HepG2 (cell line): ENCODE measurements around the gene FITM1. TPM values are rescaled to one million over a fixed set of nuclear protein-coding genes. Genes with fewer than 3 reads are reported as not detected.

ENCODE experiments used
- DNMT3B ChIP-seq: conservative IDR thresholded peaks from 2 replicates; pipeline ENCODE4 v1.6.1; 2016; ENCODE audit warnings: missing biosample characterization, control low read depth
- ELF4 ChIP-seq: sonication (generic); formaldehyde crosslinking; IDR thresholded peaks from 2 replicates; pipeline ENCODE4 v1.5.0; 2020; ENCODE audit warnings: missing genetic modification reagents, mild to moderate bottlenecking, moderate library complexity, borderline replicate concordance
- JDP2 ChIP-seq: sonication (generic); formaldehyde crosslinking; IDR thresholded peaks from 2 replicates; pipeline ENCODE4 v1.8.1; 2022; ENCODE audit warnings: missing genetic modification reagents, borderline replicate concordance
- MIER2 ChIP-seq: IDR thresholded peaks from 2 replicates; pipeline ENCODE4 v1.6.1; 2016; ENCODE audit warnings: missing biosample characterization, missing genetic modification reagents
- PCBP2 ChIP-seq: fragments of 200-400 bp; formaldehyde crosslinking; optimal IDR thresholded peaks from 2 replicates; pipeline ENCODE3; 2018; ENCODE audit warnings: low read length, low read depth; ENCODE audit not compliant: poor library complexity, severe bottlenecking
- SNAPC2 ChIP-seq: sonication (generic); formaldehyde crosslinking; IDR thresholded peaks from 2 replicates; pipeline ENCODE4 v1.8.1; 2022; ENCODE audit warnings: mild to moderate bottlenecking, missing genetic modification reagents
- SP2 ChIP-seq: sonication (generic); formaldehyde crosslinking; IDR thresholded peaks from 2 replicates; pipeline ENCODE4 v1.5.1; 2020; ENCODE audit warnings: mild to moderate bottlenecking, missing genetic modification reagents
- ZMYM4 ChIP-seq: sonication (generic); formaldehyde crosslinking; IDR thresholded peaks from 2 replicates; pipeline ENCODE4 v1.8.1; 2023; ENCODE audit warnings: mild to moderate bottlenecking, missing genetic modification reagents
- ZNF256 ChIP-seq: sonication (generic); formaldehyde crosslinking; conservative IDR thresholded peaks from 2 replicates; pipeline ENCODE4 v1.4.0; 2020; ENCODE audit warnings: missing genetic modification reagents
- ZNF296 ChIP-seq: sonication (generic); formaldehyde crosslinking; conservative IDR thresholded peaks from 2 replicates; pipeline ENCODE4 v1.5.0; 2020; ENCODE audit warnings: mild to moderate bottlenecking, missing genetic modification reagents
- ZNF317 ChIP-seq: sonication (generic); formaldehyde crosslinking; IDR thresholded peaks from 2 replicates; pipeline ENCODE4 v1.5.0; 2020; ENCODE audit warnings: mild to moderate bottlenecking, missing genetic modification reagents
- ZNF563 ChIP-seq: sonication (generic); formaldehyde crosslinking; IDR thresholded peaks from 2 replicates; pipeline ENCODE4 v1.8.0; 2022; ENCODE audit warnings: mild to moderate bottlenecking, moderate library complexity, missing genetic modification reagents
- ZNF674 ChIP-seq: sonication (generic); formaldehyde crosslinking; IDR thresholded peaks from 2 replicates; pipeline ENCODE4 v1.5.0; 2020; ENCODE audit warnings: low read depth, mild to moderate bottlenecking, missing genetic modification reagents
- polyA plus RNA-seq, 8 experiments: library from polyadenylated mRNA; depleted of rRNA in 3 of 8; stranded (reverse) in 7 of 8; unstranded in 1 of 8; fragments of >200 nt; fragmentation: Illumina TruSeq in 4 of 8; extraction: Trizol in 4 of 8; gene quantifications; 2 replicates each; pipeline versions ENCODE4 v1.2.1 to v1.2.3, GENCODE V29; 2011 to 2016; ENCODE audit warnings: low read depth in 4 of 8, missing spikeins in 1 of 8, mixed read lengths in 1 of 8; ENCODE audit not compliant: insufficient read depth in 1 of 8
- total RNA-seq, 5 experiments: library from RNA; depleted of rRNA; stranded (reverse); fragments of >200 nt; fragmentation: Illumina TruSeq; extraction: Trizol; gene quantifications; 2 replicates each; pipeline ENCODE4 v1.2.3, GENCODE V29; 2016; ENCODE audit warnings: low read depth in 1 of 5
- TF ChIP-seq, protein P1 (sequence below): sonication (generic); formaldehyde crosslinking; IDR thresholded peaks from 2 replicates; pipeline ENCODE4 v1.5.0; 2020; ENCODE audit warnings: mild to moderate bottlenecking, missing genetic modification reagents
- TF ChIP-seq, protein P2 (sequence below): sonication (generic); formaldehyde crosslinking; IDR thresholded peaks from 2 replicates; pipeline ENCODE4 v1.5.0; 2020; ENCODE audit warnings: mild to moderate bottlenecking, missing genetic modification reagents
- TF ChIP-seq, protein P3 (sequence below): sonication (generic); formaldehyde crosslinking; IDR thresholded peaks from 2 replicates; pipeline ENCODE4 v1.4.0; 2020; ENCODE audit warnings: missing genetic modification reagents, borderline replicate concordance
- TF ChIP-seq, protein P4 (sequence below): sonication (generic); formaldehyde crosslinking; IDR thresholded peaks from 2 replicates; pipeline ENCODE4 v1.9.0; 2021; ENCODE audit warnings: missing genetic modification reagents, mild to moderate bottlenecking, borderline replicate concordance
- TF ChIP-seq, protein P5 (sequence below): sonication (generic); formaldehyde crosslinking; IDR thresholded peaks from 2 replicates; pipeline ENCODE4 v1.5.0; 2020; ENCODE audit warnings: mild to moderate bottlenecking, missing genetic modification reagents

Gene FITM1
- total and polyA plus RNA-seq, 2 of the 13 experiments (the other 11 are each of a cell fraction or from before 2014, with no cell fraction given) = 2.7 to 5.8 TPM

DNA sequence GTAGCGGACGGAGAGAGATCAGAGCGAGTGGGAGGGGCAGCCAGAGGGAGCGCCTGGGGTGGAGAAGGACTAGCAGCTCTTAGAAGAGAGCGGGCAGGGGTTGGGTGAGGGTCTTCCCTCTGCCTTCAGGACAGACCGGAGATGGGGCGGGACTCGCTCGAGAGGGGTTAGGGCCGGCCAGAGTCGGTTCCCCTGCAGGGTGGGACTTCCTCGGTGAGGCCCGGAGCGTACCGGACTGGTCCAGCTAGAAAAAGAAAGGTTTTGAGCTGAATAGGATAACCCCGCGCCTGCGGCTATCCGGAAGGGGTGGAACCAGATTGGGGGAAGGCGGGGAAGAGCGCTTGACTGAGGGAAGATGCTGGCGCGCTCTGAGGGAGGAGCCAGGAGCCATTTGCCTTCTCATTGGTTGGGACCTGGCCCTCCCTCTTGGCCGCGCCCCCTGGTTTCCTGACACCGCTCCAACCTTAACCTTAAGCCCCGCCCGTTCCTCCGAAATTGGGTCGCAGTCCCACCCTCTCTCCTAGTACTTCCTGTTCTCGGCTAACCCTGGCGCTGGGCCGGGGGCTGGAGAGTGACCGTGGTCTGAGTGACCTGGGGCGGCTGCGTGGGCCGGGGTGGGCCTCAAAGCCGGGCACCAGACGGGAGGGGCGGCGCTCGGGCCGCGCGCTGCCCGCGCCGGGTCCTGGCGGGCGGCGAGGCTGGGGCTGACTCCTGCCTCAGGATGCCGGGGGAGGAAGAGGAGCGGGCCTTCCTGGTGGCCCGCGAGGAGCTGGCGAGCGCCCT is 16.7 kb downstream of the FITM1 start, which contains the start of gene RNF31 (continued):
- no peak for TF ChIP-seq ZMYM4 (CRISPR knock-in tag)
- TF ChIP-seq, protein P1, sequence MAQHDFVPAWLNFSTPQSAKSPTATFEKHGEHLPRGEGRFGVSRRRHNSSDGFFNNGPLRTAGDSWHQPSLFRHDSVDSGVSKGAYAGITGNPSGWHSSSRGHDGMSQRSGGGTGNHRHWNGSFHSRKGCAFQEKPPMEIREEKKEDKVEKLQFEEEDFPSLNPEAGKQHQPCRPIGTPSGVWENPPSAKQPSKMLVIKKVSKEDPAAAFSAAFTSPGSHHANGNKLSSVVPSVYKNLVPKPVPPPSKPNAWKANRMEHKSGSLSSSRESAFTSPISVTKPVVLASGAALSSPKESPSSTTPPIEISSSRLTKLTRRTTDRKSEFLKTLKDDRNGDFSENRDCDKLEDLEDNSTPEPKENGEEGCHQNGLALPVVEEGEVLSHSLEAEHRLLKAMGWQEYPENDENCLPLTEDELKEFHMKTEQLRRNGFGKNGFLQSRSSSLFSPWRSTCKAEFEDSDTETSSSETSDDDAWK = no peak
- peak; percentile 14 for TF ChIP-seq PCBP2
- TF ChIP-seq SNAPC2 = peak; percentile 84
- TF ChIP-seq, protein P2, sequence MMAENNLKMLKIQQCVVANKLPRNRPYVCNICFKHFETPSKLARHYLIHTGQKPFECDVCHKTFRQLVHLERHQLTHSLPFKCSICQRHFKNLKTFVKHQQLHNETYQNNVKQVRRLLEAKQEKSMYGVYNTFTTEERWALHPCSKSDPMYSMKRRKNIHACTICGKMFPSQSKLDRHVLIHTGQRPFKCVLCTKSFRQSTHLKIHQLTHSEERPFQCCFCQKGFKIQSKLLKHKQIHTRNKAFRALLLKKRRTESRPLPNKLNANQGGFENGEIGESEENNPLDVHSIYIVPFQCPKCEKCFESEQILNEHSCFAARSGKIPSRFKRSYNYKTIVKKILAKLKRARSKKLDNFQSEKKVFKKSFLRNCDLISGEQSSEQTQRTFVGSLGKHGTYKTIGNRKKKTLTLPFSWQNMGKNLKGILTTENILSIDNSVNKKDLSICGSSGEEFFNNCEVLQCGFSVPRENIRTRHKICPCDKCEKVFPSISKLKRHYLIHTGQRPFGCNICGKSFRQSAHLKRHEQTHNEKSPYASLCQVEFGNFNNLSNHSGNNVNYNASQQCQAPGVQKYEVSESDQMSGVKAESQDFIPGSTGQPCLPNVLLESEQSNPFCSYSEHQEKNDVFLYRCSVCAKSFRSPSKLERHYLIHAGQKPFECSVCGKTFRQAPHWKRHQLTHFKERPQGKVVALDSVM = no peak
- TF ChIP-seq ZNF674 (CRISPR knock-in tag) = no peak; the same call in 1 of the 2 replicates
- TF ChIP-seq, protein P3, sequence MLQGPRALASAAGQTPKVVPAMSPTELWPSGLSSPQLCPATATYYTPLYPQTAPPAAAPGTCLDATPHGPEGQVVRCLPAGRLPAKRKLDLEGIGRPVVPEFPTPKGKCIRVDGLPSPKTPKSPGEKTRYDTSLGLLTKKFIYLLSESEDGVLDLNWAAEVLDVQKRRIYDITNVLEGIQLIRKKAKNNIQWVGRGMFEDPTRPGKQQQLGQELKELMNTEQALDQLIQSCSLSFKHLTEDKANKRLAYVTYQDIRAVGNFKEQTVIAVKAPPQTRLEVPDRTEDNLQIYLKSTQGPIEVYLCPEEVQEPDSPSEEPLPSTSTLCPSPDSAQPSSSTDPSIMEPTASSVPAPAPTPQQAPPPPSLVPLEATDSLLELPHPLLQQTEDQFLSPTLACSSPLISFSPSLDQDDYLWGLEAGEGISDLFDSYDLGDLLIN (CRISPR knock-in tag) = no peak
- no peak for TF ChIP-seq SP2 (CRISPR knock-in tag)
- TF ChIP-seq JDP2 = no peak
- no peak for TF ChIP-seq ZNF563 (CRISPR knock-in tag)
- TF ChIP-seq, protein P4, sequence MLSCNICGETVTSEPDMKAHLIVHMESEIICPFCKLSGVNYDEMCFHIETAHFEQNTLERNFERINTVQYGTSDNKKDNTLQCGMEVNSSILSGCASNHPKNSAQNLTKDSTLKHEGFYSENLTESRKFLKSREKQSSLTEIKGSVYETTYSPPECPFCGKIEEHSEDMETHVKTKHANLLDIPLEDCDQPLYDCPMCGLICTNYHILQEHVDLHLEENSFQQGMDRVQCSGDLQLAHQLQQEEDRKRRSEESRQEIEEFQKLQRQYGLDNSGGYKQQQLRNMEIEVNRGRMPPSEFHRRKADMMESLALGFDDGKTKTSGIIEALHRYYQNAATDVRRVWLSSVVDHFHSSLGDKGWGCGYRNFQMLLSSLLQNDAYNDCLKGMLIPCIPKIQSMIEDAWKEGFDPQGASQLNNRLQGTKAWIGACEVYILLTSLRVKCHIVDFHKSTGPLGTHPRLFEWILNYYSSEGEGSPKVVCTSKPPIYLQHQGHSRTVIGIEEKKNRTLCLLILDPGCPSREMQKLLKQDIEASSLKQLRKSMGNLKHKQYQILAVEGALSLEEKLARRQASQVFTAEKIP (CRISPR knock-in tag) = no peak
- no peak for TF ChIP-seq ZNF296
- TF ChIP-seq ELF4 (CRISPR knock-in tag) = no peak
- TF ChIP-seq, protein P5, sequence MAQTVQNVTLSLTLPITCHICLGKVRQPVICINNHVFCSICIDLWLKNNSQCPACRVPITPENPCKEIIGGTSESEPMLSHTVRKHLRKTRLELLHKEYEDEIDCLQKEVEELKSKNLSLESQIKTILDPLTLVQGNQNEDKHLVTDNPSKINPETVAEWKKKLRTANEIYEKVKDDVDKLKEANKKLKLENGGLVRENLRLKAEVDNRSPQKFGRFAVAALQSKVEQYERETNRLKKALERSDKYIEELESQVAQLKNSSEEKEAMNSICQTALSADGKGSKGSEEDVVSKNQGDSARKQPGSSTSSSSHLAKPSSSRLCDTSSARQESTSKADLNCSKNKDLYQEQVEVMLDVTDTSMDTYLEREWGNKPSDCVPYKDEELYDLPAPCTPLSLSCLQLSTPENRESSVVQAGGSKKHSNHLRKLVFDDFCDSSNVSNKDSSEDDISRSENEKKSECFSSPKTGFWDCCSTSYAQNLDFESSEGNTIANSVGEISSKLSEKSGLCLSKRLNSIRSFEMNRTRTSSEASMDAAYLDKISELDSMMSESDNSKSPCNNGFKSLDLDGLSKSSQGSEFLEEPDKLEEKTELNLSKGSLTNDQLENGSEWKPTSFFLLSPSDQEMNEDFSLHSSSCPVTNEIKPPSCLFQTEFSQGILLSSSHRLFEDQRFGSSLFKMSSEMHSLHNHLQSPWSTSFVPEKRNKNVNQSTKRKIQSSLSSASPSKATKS (CRISPR knock-in tag) = no peak
- TF ChIP-seq ZNF256 (CRISPR knock-in tag) = peak; percentile 91
- TF ChIP-seq ZNF317 (CRISPR knock-in tag) = peak; percentile 93
- TF ChIP-seq DNMT3B (CRISPR knock-in tag) = peak; percentile 93
- peak; percentile 25; the same call in 1 of the 2 replicates for TF ChIP-seq MIER2 (CRISPR knock-in tag)
